Ishikawa (cell line): ENCODE results near the gene NRG3.

ENCODE experiments used
- CEBPB ChIP-seq: IDR thresholded peaks from 2 replicates; pipeline ENCODE4 v1.6.1; 2012
- CREB1 ChIP-seq: IDR thresholded peaks from 2 replicates; pipeline ENCODE4 v1.6.1; 2012; ENCODE audit warnings: low read depth
- EGR1 ChIP-seq: IDR thresholded peaks from 2 replicates; pipeline ENCODE4 v1.6.1; 2012
- EP300 ChIP-seq: IDR thresholded peaks from 2 replicates; pipeline ENCODE4 v1.6.1; 2012; ENCODE audit warnings: borderline replicate concordance
- FOXM1 ChIP-seq: IDR thresholded peaks from 2 replicates; pipeline ENCODE4 v1.6.1; 2012; ENCODE audit warnings: low read depth, borderline replicate concordance
- MAX ChIP-seq: IDR thresholded peaks from 2 replicates; pipeline ENCODE4 v1.6.1; 2012
- NFIC ChIP-seq: IDR thresholded peaks from 2 replicates; pipeline ENCODE4 v1.6.1; 2012
- RAD21 ChIP-seq: IDR thresholded peaks from 2 replicates; pipeline ENCODE4 v1.6.1; 2012; ENCODE audit warnings: low read depth
- TAF1 ChIP-seq: IDR thresholded peaks from 2 replicates; pipeline ENCODE4 v1.6.1; 2012; ENCODE audit warnings: low read depth, mild to moderate bottlenecking
- TCF12 ChIP-seq: IDR thresholded peaks from 2 replicates; pipeline ENCODE4 v1.6.1; 2012; ENCODE audit warnings: low read depth
- TEAD4 ChIP-seq: IDR thresholded peaks from 2 replicates; pipeline ENCODE4 v1.6.1; 2012
- YY1 ChIP-seq: IDR thresholded peaks from 2 replicates; pipeline ENCODE4 v1.6.1; 2012; ENCODE audit warnings: low read depth
- ZBTB7A ChIP-seq: IDR thresholded peaks from 2 replicates; pipeline ENCODE4 v1.6.1; 2012; ENCODE audit warnings: low read depth
- TF ChIP-seq, protein P1 (sequence below): IDR thresholded peaks from 2 replicates; pipeline ENCODE4 v1.6.1; 2012
- TF ChIP-seq, protein P2 (sequence below): IDR thresholded peaks from 2 replicates; pipeline ENCODE4 v1.6.1; 2012; ENCODE audit warnings: low read depth, mild to moderate bottlenecking

NRG3 gene

DNA sequence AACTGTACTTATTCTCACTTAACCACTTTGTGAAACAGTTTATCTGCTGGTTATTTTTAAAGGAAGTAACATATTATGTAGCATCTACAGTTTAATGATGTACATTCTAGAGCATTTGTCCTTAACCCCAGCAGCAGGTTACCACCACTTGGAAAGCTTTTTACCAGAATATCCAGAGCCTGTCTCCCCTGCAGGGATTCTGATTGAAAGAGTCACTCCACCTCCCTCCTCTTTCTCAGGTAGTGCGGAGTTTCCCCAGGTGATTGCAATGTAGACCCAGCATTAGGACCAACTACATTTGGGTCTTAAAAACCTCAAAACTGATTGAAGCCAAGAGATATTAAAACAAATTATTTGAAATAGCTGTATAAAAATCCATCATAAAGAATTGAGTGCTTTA, 53.1 kb downstream of the NRG3 start:
- TF ChIP-seq TAF1 (no peak), NFIC (no peak), EP300 (no peak), TCF12 (no peak), EGR1 (no peak), FOXM1 (no peak), RAD21 (no peak), CEBPB (no peak), TEAD4 (no peak), MAX (no peak), CREB1 (no peak), ZBTB7A (no peak), YY1 (no peak)
- TF ChIP-seq, protein P1, sequence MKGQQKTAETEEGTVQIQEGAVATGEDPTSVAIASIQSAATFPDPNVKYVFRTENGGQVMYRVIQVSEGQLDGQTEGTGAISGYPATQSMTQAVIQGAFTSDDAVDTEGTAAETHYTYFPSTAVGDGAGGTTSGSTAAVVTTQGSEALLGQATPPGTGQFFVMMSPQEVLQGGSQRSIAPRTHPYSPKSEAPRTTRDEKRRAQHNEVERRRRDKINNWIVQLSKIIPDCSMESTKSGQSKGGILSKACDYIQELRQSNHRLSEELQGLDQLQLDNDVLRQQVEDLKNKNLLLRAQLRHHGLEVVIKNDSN = no peak
- TF ChIP-seq, protein P2, sequence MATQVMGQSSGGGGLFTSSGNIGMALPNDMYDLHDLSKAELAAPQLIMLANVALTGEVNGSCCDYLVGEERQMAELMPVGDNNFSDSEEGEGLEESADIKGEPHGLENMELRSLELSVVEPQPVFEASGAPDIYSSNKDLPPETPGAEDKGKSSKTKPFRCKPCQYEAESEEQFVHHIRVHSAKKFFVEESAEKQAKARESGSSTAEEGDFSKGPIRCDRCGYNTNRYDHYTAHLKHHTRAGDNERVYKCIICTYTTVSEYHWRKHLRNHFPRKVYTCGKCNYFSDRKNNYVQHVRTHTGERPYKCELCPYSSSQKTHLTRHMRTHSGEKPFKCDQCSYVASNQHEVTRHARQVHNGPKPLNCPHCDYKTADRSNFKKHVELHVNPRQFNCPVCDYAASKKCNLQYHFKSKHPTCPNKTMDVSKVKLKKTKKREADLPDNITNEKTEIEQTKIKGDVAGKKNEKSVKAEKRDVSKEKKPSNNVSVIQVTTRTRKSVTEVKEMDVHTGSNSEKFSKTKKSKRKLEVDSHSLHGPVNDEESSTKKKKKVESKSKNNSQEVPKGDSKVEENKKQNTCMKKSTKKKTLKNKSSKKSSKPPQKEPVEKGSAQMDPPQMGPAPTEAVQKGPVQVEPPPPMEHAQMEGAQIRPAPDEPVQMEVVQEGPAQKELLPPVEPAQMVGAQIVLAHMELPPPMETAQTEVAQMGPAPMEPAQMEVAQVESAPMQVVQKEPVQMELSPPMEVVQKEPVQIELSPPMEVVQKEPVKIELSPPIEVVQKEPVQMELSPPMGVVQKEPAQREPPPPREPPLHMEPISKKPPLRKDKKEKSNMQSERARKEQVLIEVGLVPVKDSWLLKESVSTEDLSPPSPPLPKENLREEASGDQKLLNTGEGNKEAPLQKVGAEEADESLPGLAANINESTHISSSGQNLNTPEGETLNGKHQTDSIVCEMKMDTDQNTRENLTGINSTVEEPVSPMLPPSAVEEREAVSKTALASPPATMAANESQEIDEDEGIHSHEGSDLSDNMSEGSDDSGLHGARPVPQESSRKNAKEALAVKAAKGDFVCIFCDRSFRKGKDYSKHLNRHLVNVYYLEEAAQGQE = no peak

GRCh38 chr10:81943583-81943982, 68.6 kb downstream of the NRG3 start:
- TF ChIP-seq CREB1 (no peak), MAX (no peak), TAF1 (no peak), YY1 (no peak), NFIC (no peak), EGR1 (no peak)
- TF ChIP-seq, protein P1 = no peak

GRCh38 chr10:81944609-81945008, 69.6 kb downstream of the NRG3 start:
- TF ChIP-seq TCF12 = no peak
- TF ChIP-seq MAX = no peak
- no peak for TF ChIP-seq RAD21
- TF ChIP-seq, protein P1 = no peak
- TF ChIP-seq, protein P2 = no peak
- no peak for TF ChIP-seq TAF1
- TF ChIP-seq CREB1 = no peak
- no peak for TF ChIP-seq ZBTB7A
- no peak for TF ChIP-seq CEBPB
- TF ChIP-seq YY1 = no peak
- no peak for TF ChIP-seq NFIC
- TF ChIP-seq EP300 = no peak

- TF ChIP-seq NFIC (no peak), TAF1 (no peak), CEBPB (no peak), FOXM1 (no peak), TCF12 (no peak), EGR1 (no peak), RAD21 (no peak), TEAD4 (no peak), ZBTB7A (no peak), MAX (no peak), YY1 (no peak), CREB1 (no peak), EP300 (no peak)
- TF ChIP-seq, protein P1 = no peak
- TF ChIP-seq, protein P2 = no peak
Observed at GRCh38 chr10:81949283-81949682, 74.3 kb downstream of the NRG3 start.
